ENCODE data around the gene C8G. TPM values are rescaled to one million over a fixed set of nuclear protein-coding genes. Genes with fewer than 3 reads are reported as not detected.

Gene C8G
- total and polyA plus RNA-seq, 2 of the 13 experiments (the other 11 are each of a cell fraction or from before 2014, with no cell fraction given): 4.9 to 12.8 TPM

GRCh38 chr9:136949817-136950655 is 5.0 kb downstream of the C8G start (continued):
- TF ChIP-seq AKNA (CRISPR knock-in tag; IDR thresholded peaks at IDR 0.05; ENCODE audit: borderline replicate concordance) (no peak), ZNF577 (CRISPR knock-in tag; IDR thresholded peaks at IDR 0.05; ENCODE audit: borderline replicate concordance, low read depth) (no peak), ATF1 (CRISPR knock-in tag; IDR thresholded peaks at IDR 0.05) (no peak), ISL2 (CRISPR knock-in tag; IDR thresholded peaks at IDR 0.05) (no peak), ZNF12 (CRISPR knock-in tag; IDR thresholded peaks at IDR 0.05) (no peak), ATF7-NPFF (CRISPR knock-in tag; IDR thresholded peaks at IDR 0.05; ENCODE audit: low read depth) (no peak; the same call in 1 of the 2 replicates), ZNF619 (CRISPR knock-in tag; IDR thresholded peaks at IDR 0.05) (no peak), ZNF530 (CRISPR knock-in tag; IDR thresholded peaks at IDR 0.05; ENCODE audit: low read depth) (no peak), ZNF235 (CRISPR knock-in tag; IDR thresholded peaks at IDR 0.05; ENCODE audit: borderline replicate concordance) (no peak; the same call in 1 of the 2 replicates), ZNF292 (CRISPR knock-in tag; IDR thresholded peaks at IDR 0.05; ENCODE audit: borderline replicate concordance, low read depth) (no peak), HIC2 (CRISPR knock-in tag; IDR thresholded peaks at IDR 0.05; ENCODE audit: low read depth) (peak; percentile 66; the same call in 1 of the 2 replicates), PAX8 (CRISPR knock-in tag; IDR thresholded peaks at IDR 0.05; ENCODE audit: borderline replicate concordance) (0 out of 2 replicates have a peak, but pooled peaks have one; percentile 20), ZFP36 (IDR thresholded peaks at IDR 0.05; ENCODE audit: borderline replicate concordance, low read depth, low read length, partially characterized antibody) (no peak), ZNF138 (CRISPR knock-in tag; IDR thresholded peaks at IDR 0.05; ENCODE audit: low read depth) (no peak), ZNF34 (CRISPR knock-in tag; IDR thresholded peaks at IDR 0.05; ENCODE audit: borderline replicate concordance) (no peak), ZBTB14 (CRISPR knock-in tag; IDR thresholded peaks at IDR 0.05) (0 out of 2 replicates have a peak, but pooled peaks have one; percentile 10), FOXC1 (CRISPR knock-in tag; IDR thresholded peaks at IDR 0.05; ENCODE audit: borderline replicate concordance) (peak; percentile 48; the same call in 1 of the 2 replicates), DPF2 (CRISPR knock-in tag; IDR thresholded peaks at IDR 0.05; ENCODE audit: borderline replicate concordance, low read depth) (no peak), ZBTB43 (CRISPR knock-in tag; conservative IDR thresholded peaks at IDR 0.05) (peak; percentile 68; the same call in 1 of the 2 replicates)
